Measurements from ENCODE around the gene LRRC27. TPM values are rescaled to one million over a fixed set of nuclear protein-coding genes. Genes with fewer than 3 reads are reported as not detected.

The LRRC27 gene
- total and polyA plus RNA-seq, 8 donors: 11.7 to 35.1 (median 28.3) TPM

GRCh38 chr10:132347931-132348267 lies 15.9 kb downstream of the LRRC27 start:
- no peak for TF ChIP-seq CTCF (IDR thresholded peaks at IDR 0.05)
- H3K27ac ChIP-seq: no peak overlapping the region
- DNase-seq (peak in 1 of 4 donors; percentile 27), ATAC-seq (no peak)
- intact Hi-C loops (cut with DNase I): loop anchor here in 1 of 2 donors (10.0 kb wide), 1 partner anchor 123 kb away; no protein-coding TSS in a partner anchor
- no peaks in the 10 kb centered on the region for H3K9me3 ChIP-seq
- H3K36me3 ChIP-seq: peaks cover 0 to 34% of the 10 kb centered on the region in 2 donors
- no peak overlapping the region for H3K4me3 ChIP-seq
- no peaks in the 10 kb centered on the region for H3K27me3 ChIP-seq
- no peaks in the 10 kb centered on the region for H3K4me1 ChIP-seq

- no peak for TF ChIP-seq CTCF (IDR thresholded peaks at IDR 0.05)
- intact Hi-C loops (cut with DNase I): loop anchor here (5.0 to 10.0 kb wide), 2 partner anchors 125 to 127 kb away; no protein-coding TSS in a partner anchor
- ATAC-seq (no peak), DNase-seq (peak in 1 of 4 donors; percentile 20)
- H3K27me3 ChIP-seq: no peaks in the 10 kb centered on the region
- peaks cover 0 to 39% of the 10 kb centered on the region in 2 donors for H3K36me3 ChIP-seq
- H3K4me1 ChIP-seq: no peaks in the 10 kb centered on the region
- no peak overlapping the region for H3K27ac ChIP-seq
- no peak overlapping the region for H3K4me3 ChIP-seq
- H3K9me3 ChIP-seq: no peaks in the 10 kb centered on the region
Measured at GRCh38 chr10:132349766-132350165, 17.8 kb downstream of the LRRC27 start.

- H3K36me3 ChIP-seq: peaks cover 0 to 32% of the 10 kb centered on the region in 2 donors
- peak in 1 of 4 donors; percentile 20 for DNase-seq
- H3K4me1 ChIP-seq: no peaks in the 10 kb centered on the region
- TF ChIP-seq CTCF (IDR thresholded peaks at IDR 0.05): no peak
- no peak overlapping the region for H3K4me3 ChIP-seq
- intact Hi-C loops (cut with DNase I): loop anchor here in 1 of 2 donors (5.0 kb wide), 1 partner anchor 128 kb away; no protein-coding TSS in a partner anchor
- H3K9me3 ChIP-seq: no peaks in the 10 kb centered on the region
- H3K27ac ChIP-seq: no peak overlapping the region
- no peak for ATAC-seq
- no peaks in the 10 kb centered on the region for H3K27me3 ChIP-seq
Measured at GRCh38 chr10:132350391-132350790, 18.4 kb downstream of the LRRC27 start.

GRCh38 chr10:132350946-132351345 lies 19.0 kb downstream of the LRRC27 start:
- H3K4me1 ChIP-seq: no peaks in the 10 kb centered on the region
- intact Hi-C loops (cut with DNase I): loop anchor here in 1 of 2 donors (5.0 kb wide), 1 partner anchor 129 kb away; no protein-coding TSS in a partner anchor
- no peak for TF ChIP-seq CTCF (IDR thresholded peaks at IDR 0.05)
- H3K27me3 ChIP-seq: no peaks in the 10 kb centered on the region
- no peak overlapping the region for H3K4me3 ChIP-seq
- no peak overlapping the region for H3K27ac ChIP-seq
- ATAC-seq (no peak), DNase-seq (peak in 1 of 4 donors; percentile 26)
- H3K36me3 ChIP-seq: peaks cover 0 to 30% of the 10 kb centered on the region in 2 donors
- no peaks in the 10 kb centered on the region for H3K9me3 ChIP-seq

- Histone ChIP-seq H3K4me1 (no peaks in the 10 kb centered on the region), H3K27ac (no peak overlapping the region), H3K36me3 (peaks cover 0 to 30% of the 10 kb centered on the region in 2 donors), H3K4me3 (no peak overlapping the region), H3K9me3 (no peaks in the 10 kb centered on the region), H3K27me3 (no peaks in the 10 kb centered on the region)
- intact Hi-C loops (cut with DNase I): loop anchor here in 1 of 2 donors (5.0 kb wide), 1 partner anchor 129 kb away; no protein-coding TSS in a partner anchor
- no peak for TF ChIP-seq CTCF (IDR thresholded peaks at IDR 0.05)
- DNase-seq (no peak), ATAC-seq (no peak)
Measured at GRCh38 chr10:132351611-132352010, 19.6 kb downstream of the LRRC27 start.

All from left lung (tissue), 10 donors.